IPS-18a (cell line): ENCODE measurements around the gene CCNL2.

Experiments used
- H3K27ac ChIP-seq: one replicate; pipeline ENCODE4 v1.5.1; 2013; ENCODE audit warnings: low read length
- H3K27me3 ChIP-seq: one replicate; pipeline ENCODE4 v1.6.1; 2013; ENCODE audit warnings: mild to moderate bottlenecking, low read length; ENCODE audit not compliant: control insufficient read depth, insufficient read depth
- H3K36me3 ChIP-seq: one replicate; pipeline ENCODE4 v1.6.1; 2013; ENCODE audit warnings: low read depth, low read length; ENCODE audit not compliant: control insufficient read depth
- H3K4me1 ChIP-seq: one replicate; pipeline ENCODE4 v1.6.1; 2013; ENCODE audit warnings: low read depth, low read length; ENCODE audit not compliant: control insufficient read depth
- H3K4me3 ChIP-seq: one replicate; pipeline ENCODE4 v1.5.1; 2013; ENCODE audit warnings: low read length
- H3K9ac ChIP-seq: one replicate; pipeline ENCODE4 v1.6.1; 2013; ENCODE audit warnings: mild to moderate bottlenecking, low read length, moderate library complexity
- H3K9me3 ChIP-seq: one replicate; pipeline ENCODE4 v1.6.1; 2013; ENCODE audit warnings: low read depth, low read length; ENCODE audit not compliant: control insufficient read depth

The CCNL2 gene

DNA sequence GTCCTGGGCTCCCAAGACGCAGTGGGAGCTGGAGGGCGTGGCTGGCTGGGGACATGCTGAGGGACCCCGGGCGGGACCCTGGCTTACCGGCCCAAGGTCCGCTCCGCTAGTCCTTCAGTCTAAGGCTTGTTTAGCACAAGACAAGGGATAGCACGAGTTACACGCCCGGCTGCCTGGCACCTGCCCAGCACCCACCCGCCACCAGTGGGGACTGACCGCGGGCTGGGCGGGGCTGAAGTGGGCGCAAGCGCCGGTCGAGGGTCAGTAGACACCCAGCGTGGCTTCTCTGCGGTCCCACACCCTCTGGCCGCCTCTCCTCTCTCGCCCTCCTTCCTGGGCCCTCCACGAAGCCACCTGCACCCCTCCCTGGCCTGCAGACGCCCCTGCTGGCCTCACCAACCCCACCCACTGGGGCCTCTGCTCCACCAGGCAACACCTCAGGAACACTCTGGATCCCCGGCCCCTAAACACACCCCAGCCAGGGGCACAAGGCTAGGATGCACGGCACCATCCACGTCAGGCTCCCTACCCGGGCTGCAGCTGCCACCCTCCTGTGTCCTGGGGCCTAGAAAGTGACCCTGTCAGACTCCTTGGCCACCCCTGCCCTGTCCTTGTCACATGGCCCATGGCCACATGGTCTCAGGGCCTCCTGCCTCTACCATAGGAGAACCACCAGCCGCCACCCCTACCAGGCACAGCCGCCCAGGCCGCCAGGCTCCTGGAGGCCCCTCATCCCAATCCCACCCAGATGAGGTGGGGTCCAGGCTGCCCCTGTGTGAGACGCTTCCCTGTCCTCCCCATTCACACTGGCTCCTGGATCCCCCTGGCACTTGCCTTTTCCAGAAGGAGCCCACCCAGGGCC, 62.0 kb downstream of the CCNL2 start:
- Histone ChIP-seq H3K27me3 (no peaks in the 10 kb centered on the region), H3K9ac (no peak overlapping the region), H3K36me3 (peaks cover 6% of the 10 kb centered on the region), H3K4me1 (no peaks in the 10 kb centered on the region), H3K27ac (no peak overlapping the region), H3K9me3 (no peaks in the 10 kb centered on the region), H3K4me3 (no peak overlapping the region)

DNA sequence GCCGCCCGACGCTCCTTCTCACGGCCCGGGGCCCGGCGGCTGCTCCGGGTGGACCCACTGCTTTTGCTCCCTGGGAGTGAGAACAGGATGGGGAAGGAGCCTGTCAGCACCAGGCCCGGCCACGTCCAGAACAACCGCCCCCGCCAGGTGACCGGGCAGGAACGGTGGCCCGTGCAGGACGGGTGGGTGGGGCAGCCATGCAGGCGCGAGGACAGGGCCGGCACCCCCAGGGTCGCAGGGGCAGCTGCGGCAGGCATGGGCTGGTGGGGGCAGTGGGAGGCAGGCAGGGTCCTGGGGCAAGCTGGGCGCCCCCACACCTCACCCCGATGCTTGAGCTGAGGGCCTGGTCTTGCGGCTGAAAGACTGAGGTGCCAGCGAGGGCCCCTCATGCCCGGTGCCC, 62.7 kb downstream of the CCNL2 start:
- H3K4me1 ChIP-seq, result no peaks in the 10 kb centered on the region
- H3K9ac ChIP-seq, result no peak overlapping the region
- no peaks in the 10 kb centered on the region for H3K9me3 ChIP-seq
- no peaks in the 10 kb centered on the region for H3K27me3 ChIP-seq
- no peak overlapping the region for H3K27ac ChIP-seq
- H3K4me3 ChIP-seq, result no peak overlapping the region
- peaks cover 6% of the 10 kb centered on the region for H3K36me3 ChIP-seq

DNA sequence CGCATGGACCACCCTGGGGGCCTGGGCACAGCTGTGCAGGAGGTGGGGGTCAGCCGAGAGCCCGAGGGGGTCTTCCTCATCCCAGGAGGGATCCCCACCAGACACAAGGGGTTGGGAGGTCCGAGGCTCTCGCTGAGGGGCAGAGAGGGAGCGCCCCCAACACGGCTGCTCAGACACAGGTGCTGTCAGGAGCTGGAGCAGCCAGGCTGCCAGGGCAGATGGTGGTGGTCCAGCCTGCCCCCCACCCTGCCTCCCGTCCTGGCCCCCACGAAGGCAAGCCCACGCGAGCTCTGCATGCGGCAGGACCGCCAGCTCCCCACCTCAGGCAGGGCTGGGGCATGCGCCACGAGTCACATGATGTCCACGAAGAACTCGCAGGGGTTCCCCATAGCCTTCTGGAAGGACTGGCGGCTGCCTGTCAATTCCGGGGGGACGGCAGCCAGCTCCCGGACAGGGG, 63.3 kb downstream of the CCNL2 start:
- no peak overlapping the region for H3K4me3 ChIP-seq
- no peaks in the 10 kb centered on the region for H3K27me3 ChIP-seq
- no peaks in the 10 kb centered on the region for H3K4me1 ChIP-seq
- no peak overlapping the region for H3K27ac ChIP-seq
- peaks cover 2% of the 10 kb centered on the region for H3K36me3 ChIP-seq
- H3K9ac ChIP-seq, result no peak overlapping the region
- H3K9me3 ChIP-seq, result no peaks in the 10 kb centered on the region
